HEK293 (cell line): Measurements from ENCODE around the gene PROB1.

Source experiments
- BCL11A ChIP-seq: fragments of 450-650 bp; formaldehyde crosslinking; IDR thresholded peaks from 2 replicates; pipeline ENCODE4 v1.5.1; 2016; ENCODE audit warnings: low read depth, missing biosample characterization, missing genetic modification characterization
- GFI1B ChIP-seq: fragments of 450-650 bp; formaldehyde crosslinking; IDR thresholded peaks from 2 replicates; pipeline ENCODE4 v1.5.1; 2016; ENCODE audit warnings: missing biosample characterization, missing genetic modification characterization
- GLI4 ChIP-seq: fragments of 450-650 bp; formaldehyde crosslinking; IDR thresholded peaks from 2 replicates; pipeline ENCODE4 v1.5.1; 2016; ENCODE audit warnings: missing biosample characterization, missing genetic modification characterization
- PBX3 ChIP-seq: sonication (generic); formaldehyde crosslinking; IDR thresholded peaks from 2 replicates; pipeline ENCODE4 v1.8.1; 2022; ENCODE audit warnings: mild to moderate bottlenecking, moderate library complexity, missing genetic modification reagents
- TRIM28 ChIP-seq: IDR thresholded peaks from 2 replicates; pipeline ENCODE4 v1.6.1; 2011; ENCODE audit warnings: low read length, control low read depth, borderline replicate concordance
- TSHZ1 ChIP-seq: fragments of 450-650 bp; formaldehyde crosslinking; IDR thresholded peaks from 2 replicates; pipeline ENCODE4 v1.5.1; 2016; ENCODE audit warnings: missing biosample characterization, missing genetic modification characterization, borderline replicate concordance
- ZBTB10 ChIP-seq: fragments of 450-650 bp; formaldehyde crosslinking; IDR thresholded peaks from 2 replicates; pipeline ENCODE4 v1.5.1; 2016; ENCODE audit warnings: missing biosample characterization, missing genetic modification characterization
- ZBTB8A ChIP-seq: fragments of 450-650 bp; formaldehyde crosslinking; IDR thresholded peaks from 2 replicates; pipeline ENCODE4 v1.5.1; 2016; ENCODE audit warnings: missing biosample characterization, missing genetic modification characterization
- ZNF121 ChIP-seq: fragments of 450-650 bp; formaldehyde crosslinking; IDR thresholded peaks from 2 replicates; pipeline ENCODE4 v1.5.1; 2016; ENCODE audit warnings: missing biosample characterization, missing genetic modification characterization
- ZNF16 ChIP-seq: fragments of 450-650 bp; formaldehyde crosslinking; IDR thresholded peaks from 2 replicates; pipeline ENCODE4 v1.5.1; 2016; ENCODE audit warnings: low read depth, missing biosample characterization, missing genetic modification characterization
- ZNF211 ChIP-seq: fragments of 450-650 bp; formaldehyde crosslinking; IDR thresholded peaks from 2 replicates; pipeline ENCODE4 v1.5.1; 2016; ENCODE audit warnings: low read depth, missing biosample characterization, missing genetic modification characterization
- ZNF221 ChIP-seq: fragments of 450-650 bp; formaldehyde crosslinking; IDR thresholded peaks from 2 replicates; pipeline ENCODE4 v1.5.1; 2017; ENCODE audit warnings: missing biosample characterization, missing genetic modification characterization, borderline replicate concordance
- ZNF24 ChIP-seq: fragments of 450-650 bp; formaldehyde crosslinking; IDR thresholded peaks from 2 replicates; pipeline ENCODE4 v1.5.1; 2016; ENCODE audit warnings: missing biosample characterization, missing genetic modification characterization
- ZNF354C ChIP-seq: fragments of 450-650 bp; formaldehyde crosslinking; IDR thresholded peaks from 2 replicates; pipeline ENCODE4 v1.5.1; 2016; ENCODE audit warnings: missing biosample characterization, missing genetic modification characterization, low read depth, borderline replicate concordance
- ZNF37A ChIP-seq: fragments of 450-650 bp; IDR thresholded peaks from 2 replicates; pipeline ENCODE4 v1.5.1; 2018; ENCODE audit warnings: missing biosample characterization, missing genetic modification characterization
- ZNF394 ChIP-seq: fragments of 450-650 bp; formaldehyde crosslinking; IDR thresholded peaks from 2 replicates; pipeline ENCODE4 v1.5.1; 2016; ENCODE audit warnings: missing biosample characterization, missing genetic modification characterization, mild to moderate bottlenecking, moderate library complexity, borderline replicate concordance
- ZNF398 ChIP-seq: fragments of 450-650 bp; formaldehyde crosslinking; IDR thresholded peaks from 2 replicates; pipeline ENCODE4 v1.5.1; 2017; ENCODE audit warnings: missing biosample characterization, missing genetic modification characterization
- ZNF423 ChIP-seq: fragments of 450-650 bp; formaldehyde crosslinking; IDR thresholded peaks from 2 replicates; pipeline ENCODE4 v1.5.1; 2016; ENCODE audit warnings: missing biosample characterization, missing genetic modification characterization
- ZNF433 ChIP-seq: fragments of 450-650 bp; formaldehyde crosslinking; IDR thresholded peaks from 2 replicates; pipeline ENCODE4 v1.5.1; 2016; ENCODE audit warnings: missing biosample characterization, missing genetic modification characterization, low read depth
- ZNF558 ChIP-seq: fragments of 450-650 bp; formaldehyde crosslinking; IDR thresholded peaks from 2 replicates; pipeline ENCODE4 v1.5.1; 2016; ENCODE audit warnings: missing biosample characterization, missing genetic modification characterization
- ZNF560 ChIP-seq: fragments of 450-650 bp; formaldehyde crosslinking; IDR thresholded peaks from 2 replicates; pipeline ENCODE4 v1.5.1; 2017; ENCODE audit warnings: missing biosample characterization, missing genetic modification characterization, borderline replicate concordance
- ZNF624 ChIP-seq: fragments of 450-650 bp; formaldehyde crosslinking; IDR thresholded peaks from 2 replicates; pipeline ENCODE4 v1.5.1; 2017; ENCODE audit warnings: missing biosample characterization, missing genetic modification characterization
- ZNF654 ChIP-seq: fragments of 450-650 bp; formaldehyde crosslinking; IDR thresholded peaks from 2 replicates; pipeline ENCODE4 v1.5.1; 2016; ENCODE audit warnings: low read depth, missing biosample characterization, missing genetic modification characterization
- ZNF704 ChIP-seq: fragments of 450-650 bp; formaldehyde crosslinking; IDR thresholded peaks from 2 replicates; pipeline ENCODE4 v1.5.1; 2016; ENCODE audit warnings: missing biosample characterization, missing genetic modification characterization
- ZNF707 ChIP-seq: fragments of 450-650 bp; formaldehyde crosslinking; IDR thresholded peaks from 2 replicates; pipeline ENCODE4 v1.5.1; 2016; ENCODE audit warnings: missing biosample characterization, missing genetic modification characterization
- ZNF768 ChIP-seq: fragments of 450-650 bp; formaldehyde crosslinking; IDR thresholded peaks from 2 replicates; pipeline ENCODE4 v1.5.1; 2018; ENCODE audit warnings: missing biosample characterization, mild to moderate bottlenecking, missing genetic modification characterization
- ZSCAN18 ChIP-seq: fragments of 450-650 bp; formaldehyde crosslinking; IDR thresholded peaks from 2 replicates; pipeline ENCODE4 v1.5.1; 2016; ENCODE audit warnings: missing biosample characterization, missing genetic modification characterization
- ZXDB ChIP-seq: fragments of 450-650 bp; formaldehyde crosslinking; IDR thresholded peaks from 2 replicates; pipeline ENCODE4 v1.5.1; 2016; ENCODE audit warnings: missing biosample characterization, missing genetic modification characterization

Gene PROB1

GRCh38 chr5:139341689-139342422 is 53.0 kb downstream of the PROB1 start, which contains the start of gene PAIP2 (continued):
- no peak for TF ChIP-seq ZNF654 (tag by site-specific recombination)
- TF ChIP-seq ZNF707 (tag by site-specific recombination) = no peak; the same call in 1 of the 2 replicates
- peak; percentile 81 for TF ChIP-seq TSHZ1 (tag by site-specific recombination)
- TF ChIP-seq ZNF768 = no peak; the same call in 1 of the 2 replicates
- TF ChIP-seq ZNF398 (tag by site-specific recombination) = peak; percentile 69
- peak; percentile 55; the same call in 1 of the 2 replicates for TF ChIP-seq GFI1B (tag by site-specific recombination)
- no peak for TF ChIP-seq ZNF704 (tag by site-specific recombination)
- no peak for TF ChIP-seq ZNF354C (tag by site-specific recombination)
- 0 out of 2 replicates have a peak, but pooled peaks have one; percentile 9 for TF ChIP-seq TRIM28
- TF ChIP-seq GLI4 (tag by site-specific recombination) = peak; percentile 100
- TF ChIP-seq PBX3 (CRISPR knock-in tag) = peak; percentile 48; the same call in 1 of the 2 replicates
- TF ChIP-seq ZNF624 (tag by site-specific recombination) = 0 out of 2 replicates have a peak, but pooled peaks have one; percentile 58
- TF ChIP-seq ZBTB10 = no peak
- peak; percentile 96 for TF ChIP-seq ZNF24 (tag by site-specific recombination)
- TF ChIP-seq ZNF433 = no peak
- TF ChIP-seq BCL11A (tag by site-specific recombination) = no peak; the same call in 1 of the 2 replicates
- no peak for TF ChIP-seq ZNF211
- TF ChIP-seq ZNF121 = 0 out of 2 replicates have a peak, but pooled peaks have one; percentile 4
- TF ChIP-seq ZNF394 (tag by site-specific recombination) = peak; percentile 84
- TF ChIP-seq ZNF221 = no peak
- TF ChIP-seq ZXDB (tag by site-specific recombination) = peak; percentile 97
- no peak for TF ChIP-seq ZNF560 (tag by site-specific recombination)
- no peak for TF ChIP-seq ZNF16 (tag by site-specific recombination)
- 0 out of 2 replicates have a peak, but pooled peaks have one; percentile 59 for TF ChIP-seq ZNF558 (tag by site-specific recombination)
- no peak for TF ChIP-seq ZNF423 (tag by site-specific recombination)
- no peak for TF ChIP-seq ZNF37A
- TF ChIP-seq ZSCAN18 (tag by site-specific recombination) = peak; percentile 78; the same call in 1 of the 2 replicates
- peak; percentile 67 for TF ChIP-seq ZBTB8A (tag by site-specific recombination)
